Gastroesophageal sphincter (tissue), 3 donors: ENCODE measurements around the gene UVSSA.

ENCODE experiments used
- POLR2AphosphoS5 ChIP-seq: sonication (generic); formaldehyde crosslinking; IDR thresholded peaks from one replicate; pipeline ENCODE4 v1.6.1; 2017; ENCODE audit warnings: antibody characterized with exemption
- TF ChIP-seq, protein P1 (sequence below), 4 experiments: fragments of 200-600 bp in 2 of 4; fragments of 450-650 bp in 2 of 4; sonication (generic) in 1 of 4; IDR thresholded peaks; one replicate each; pipeline ENCODE4 v1.5.1; 2017 to 2019; ENCODE audit warnings: antibody characterized with exemption in 4 of 4, mild to moderate bottlenecking in 2 of 4, moderate library complexity in 2 of 4

- no peak for TF ChIP-seq POLR2AphosphoS5
- TF ChIP-seq, protein P1, sequence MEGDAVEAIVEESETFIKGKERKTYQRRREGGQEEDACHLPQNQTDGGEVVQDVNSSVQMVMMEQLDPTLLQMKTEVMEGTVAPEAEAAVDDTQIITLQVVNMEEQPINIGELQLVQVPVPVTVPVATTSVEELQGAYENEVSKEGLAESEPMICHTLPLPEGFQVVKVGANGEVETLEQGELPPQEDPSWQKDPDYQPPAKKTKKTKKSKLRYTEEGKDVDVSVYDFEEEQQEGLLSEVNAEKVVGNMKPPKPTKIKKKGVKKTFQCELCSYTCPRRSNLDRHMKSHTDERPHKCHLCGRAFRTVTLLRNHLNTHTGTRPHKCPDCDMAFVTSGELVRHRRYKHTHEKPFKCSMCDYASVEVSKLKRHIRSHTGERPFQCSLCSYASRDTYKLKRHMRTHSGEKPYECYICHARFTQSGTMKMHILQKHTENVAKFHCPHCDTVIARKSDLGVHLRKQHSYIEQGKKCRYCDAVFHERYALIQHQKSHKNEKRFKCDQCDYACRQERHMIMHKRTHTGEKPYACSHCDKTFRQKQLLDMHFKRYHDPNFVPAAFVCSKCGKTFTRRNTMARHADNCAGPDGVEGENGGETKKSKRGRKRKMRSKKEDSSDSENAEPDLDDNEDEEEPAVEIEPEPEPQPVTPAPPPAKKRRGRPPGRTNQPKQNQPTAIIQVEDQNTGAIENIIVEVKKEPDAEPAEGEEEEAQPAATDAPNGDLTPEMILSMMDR (IDR thresholded peaks at IDR 0.05), result no peak
Measured at GRCh38 chr4:1385373-1386340, 38.6 kb downstream of the UVSSA start.
